SK-N-SH (cell line): ENCODE data around the gene MTX2. TPM values are rescaled to one million over a fixed set of nuclear protein-coding genes. Genes with fewer than 3 reads are reported as not detected.
A peak's percentile ranks its signal among the peaks of the same experiment; 100 is the strongest.

Experiments
- CTCF ChIA-PET: fragments of 300-600, 350-600 bp; formaldehyde crosslinking; extraction: SDS; loops from one replicate; lab custom pipeline; 2021; lab: Yijun Ruan, JAX
- POLR2A ChIA-PET: fragments of 350-600 bp; sonication (Branson Sonifier 250); formaldehyde crosslinking; extraction: SDS; loops from one replicate; lab custom pipeline; 2020; ENCODE audit warnings: antibody characterized with exemption, inconsistent platforms; lab: Yijun Ruan, JAX
- DNase-seq: peaks from one replicate; pipeline ENCODE4 v3.0.0; 2012
- H2AFZ ChIP-seq: fragments of 200-600 bp; sonication (generic); 2 replicates; pipeline ENCODE4 v1.8.1; 2016; ENCODE audit warnings: antibody characterized with exemption, mild to moderate bottlenecking, low read depth
- H3F3A ChIP-seq: fragments of 200-600 bp; sonication (generic); replicated peaks from 2 replicates; pipeline ENCODE3; 2016; ENCODE audit warnings: antibody characterized with exemption, mild to moderate bottlenecking; ENCODE audit not compliant: insufficient read depth
- H3K27ac ChIP-seq, 2 experiments: fragments of 200-500 bp in 1 of 2; fragments of 200-600 bp in 1 of 2; sonication (Bioruptor generic) in 1 of 2; sonication (generic), shearing (Covaris generic) in 1 of 2; 2 replicates each; pipeline versions ENCODE4 v1.5.1 to v1.6.1; 2014 to 2016; ENCODE audit warnings: low read depth in 2 of 2, inconsistent platforms in 1 of 2, low read length in 1 of 2, mild to moderate bottlenecking in 1 of 2, mixed read lengths in 1 of 2
- H3K27me3 ChIP-seq: fragments of 200-600 bp; sonication (generic), shearing (Covaris generic); 2 replicates; pipeline ENCODE4 v1.6.1; 2016; ENCODE audit warnings: mixed run types; ENCODE audit not compliant: insufficient read depth
- H3K36me3 ChIP-seq, 2 experiments: fragments of 200-500 bp in 1 of 2; fragments of 200-600 bp in 1 of 2; sonication (Bioruptor generic) in 1 of 2; sonication (generic) in 1 of 2; replicated peaks in 1 of 2; 2 replicates each; pipeline versions ENCODE3 to v1.5.1; 2014 to 2016; ENCODE audit warnings: low read length in 1 of 2, mild to moderate bottlenecking in 1 of 2; ENCODE audit not compliant: insufficient read depth in 2 of 2, control insufficient read depth in 1 of 2
- H3K4me1 ChIP-seq, 2 experiments: fragments of 200-500 bp in 1 of 2; fragments of 200-600 bp in 1 of 2; sonication (Bioruptor generic) in 1 of 2; sonication (generic), shearing (Covaris generic) in 1 of 2; 2 replicates each; pipeline versions ENCODE4 v1.5.1 to v1.6.1; 2014 to 2016; ENCODE audit warnings: low read depth in 1 of 2, low read length in 1 of 2, mixed run types in 1 of 2; ENCODE audit not compliant: insufficient read depth in 2 of 2, control insufficient read depth in 1 of 2
- H3K4me2 ChIP-seq: fragments of 200-600 bp; sonication (generic), shearing (Covaris generic); 2 replicates; pipeline ENCODE4 v1.6.1; 2017; ENCODE audit warnings: mixed run types
- H3K4me3 ChIP-seq, 2 experiments: fragments of 200-500 bp in 1 of 2; fragments of 200-600 bp in 1 of 2; sonication (Bioruptor generic) in 1 of 2; sonication (generic), shearing (Covaris generic) in 1 of 2; 2 replicates each; pipeline versions ENCODE4 v1.5.1 to v1.8.1; 2014 to 2016; ENCODE audit warnings: low read depth in 2 of 2, inconsistent platforms in 1 of 2, low read length in 1 of 2, mild to moderate bottlenecking in 1 of 2, mixed read lengths in 1 of 2, moderate library complexity in 1 of 2
- H3K79me2 ChIP-seq: fragments of 200-600 bp; sonication (generic); 2 replicates; pipeline ENCODE4 v1.8.1; 2017; ENCODE audit warnings: mild to moderate bottlenecking; ENCODE audit not compliant: insufficient read depth
- H3K9ac ChIP-seq: fragments of 200-600 bp; sonication (generic); 2 replicates; pipeline ENCODE4 v1.6.1; 2017; ENCODE audit warnings: mixed run types
- H3K9me2 ChIP-seq: fragments of 200-600 bp; sonication (generic); 2 replicates; pipeline ENCODE4 v1.6.1; 2017; ENCODE audit warnings: mixed run types
- H3K9me3 ChIP-seq: fragments of 200-600 bp; sonication (generic); 2 replicates; pipeline ENCODE4 v1.6.1; 2017; ENCODE audit warnings: mixed run types, mild to moderate bottlenecking, moderate library complexity
- H4K20me1 ChIP-seq: fragments of 200-600 bp; sonication (generic); 2 replicates; pipeline ENCODE4 v1.6.1; 2017; ENCODE audit warnings: mild to moderate bottlenecking, mixed run types; ENCODE audit not compliant: insufficient read depth
- FOSL2 ChIP-seq: IDR thresholded peaks from 2 replicates; pipeline ENCODE4 v1.4.0; 2012; ENCODE audit warnings: low read depth, mild to moderate bottlenecking, moderate library complexity, borderline replicate concordance
- FOXM1 ChIP-seq: IDR thresholded peaks from 2 replicates; pipeline ENCODE4 v1.4.0; 2012; ENCODE audit warnings: low read depth, mild to moderate bottlenecking
- GABPA ChIP-seq: IDR thresholded peaks from 2 replicates; pipeline ENCODE4 v1.4.0; 2012; ENCODE audit warnings: low read depth, mild to moderate bottlenecking
- IRF3 ChIP-seq: fragments of 150-350 bp; IDR thresholded peaks from 2 replicates; pipeline ENCODE4 v1.6.1; 2016; ENCODE audit warnings: mild to moderate bottlenecking, low read depth, low read length
- MAX ChIP-seq: IDR thresholded peaks from 2 replicates; pipeline ENCODE4 v1.4.0; 2012; ENCODE audit warnings: low read depth
- NFIC ChIP-seq: IDR thresholded peaks from 2 replicates; pipeline ENCODE4 v1.4.0; 2012; ENCODE audit warnings: borderline replicate concordance
- NRF1 ChIP-seq: IDR thresholded peaks from 2 replicates; pipeline ENCODE4 v1.6.1; 2012; ENCODE audit warnings: low read depth, mild to moderate bottlenecking, low read length
- PBX3 ChIP-seq: IDR thresholded peaks from 2 replicates; pipeline ENCODE4; 2012
- RAD21 ChIP-seq: IDR thresholded peaks from 2 replicates; pipeline ENCODE4 v1.6.1; 2012; ENCODE audit warnings: mild to moderate bottlenecking, low read length
- RCOR1 ChIP-seq: fragments of 150-350 bp; IDR thresholded peaks from 2 replicates; pipeline ENCODE4 v1.6.1; 2017; ENCODE audit warnings: antibody characterized with exemption, low read length
- REST ChIP-seq: IDR thresholded peaks from 2 replicates; pipeline ENCODE4 v1.6.1; 2012; ENCODE audit warnings: mild to moderate bottlenecking, low read depth, low read length, moderate library complexity
- RXRA ChIP-seq: IDR thresholded peaks from 2 replicates; pipeline ENCODE4 v1.4.0; 2012; ENCODE audit warnings: low read depth, mild to moderate bottlenecking, borderline replicate concordance
- SIN3A ChIP-seq: IDR thresholded peaks from 2 replicates; pipeline ENCODE4 v1.6.1; 2012; ENCODE audit warnings: low read depth, mild to moderate bottlenecking, low read length, moderate library complexity, borderline replicate concordance
- SMC3 ChIP-seq: IDR thresholded peaks from 2 replicates; pipeline ENCODE4 v1.6.1; 2012; ENCODE audit warnings: low read depth, low read length, improper control_type of control experiment
- TAF1 ChIP-seq: IDR thresholded peaks from 2 replicates; pipeline ENCODE4 v1.6.1; 2012; ENCODE audit warnings: low read depth, mild to moderate bottlenecking, low read length, moderate library complexity, borderline replicate concordance
- USF1 ChIP-seq: IDR thresholded peaks from 2 replicates; pipeline ENCODE4 v1.4.0; 2012; ENCODE audit warnings: low read depth, borderline replicate concordance
- WGBS: methylation state at CpG from one replicate; pipeline ENCODE4 v1.1.6; 2017; ENCODE audit warnings: low lambda C conversion rate; 5-methylcytosine and 5-hydroxymethylcytosine counted together
- polyA plus RNA-seq, 3 experiments: library from polyadenylated mRNA; depleted of rRNA; stranded (reverse); fragments of >200 nt; gene quantifications; 2 replicates each; pipeline ENCODE4 v1.2.3, GENCODE V29; 2012

MTX2 gene
- polyA plus RNA-seq, 1 of the 3 experiments (the other 2 are of a cell fraction) = 44.4 TPM

- H3K4me2 ChIP-seq = no peak overlapping the region
- CTCF ChIA-PET = interaction anchor here (1.0 kb wide), 1 partner anchor 10 kb away, joined by 7 read pairs; no protein-coding TSS in a partner anchor
- POLR2A ChIA-PET = no interaction called here
- H3K4me3 ChIP-seq = no peak overlapping the region
- H3K79me2 ChIP-seq = no peaks in the 10 kb centered on the region
- H3K27ac ChIP-seq = no peak overlapping the region
- no peaks in the 10 kb centered on the region for H3K4me1 ChIP-seq
- H3K9me2 ChIP-seq = no peaks in the 10 kb centered on the region
- no peak overlapping the region for H3K9ac ChIP-seq
- H3K9me3 ChIP-seq = no peaks in the 10 kb centered on the region
- no peaks in the 10 kb centered on the region for H3F3A ChIP-seq
- H3K36me3 ChIP-seq = no peaks in the 10 kb centered on the region
- H2AFZ ChIP-seq = no peak overlapping the region
- H3K27me3 ChIP-seq = no peaks in the 10 kb centered on the region; the same call in 1 of the 2 replicates
- TF ChIP-seq FOSL2 (no peak), USF1 (no peak), FOXM1 (no peak), IRF3 (no peak), SMC3 (no peak), GABPA (no peak)
- 29% methylated on average over 2 of the region's 2 CpGs for WGBS
- no peaks in the 10 kb centered on the region for H4K20me1 ChIP-seq
- DNase-seq = no peak
Measured at GRCh38 chr2:176227874-176228273, 41.4 kb upstream of the MTX2 start.

- H3K9me3 ChIP-seq = no peaks in the 10 kb centered on the region
- 0 out of 2 replicates have a peak overlapping the region, but pooled peaks have one; percentile 22 for H2AFZ ChIP-seq
- TF ChIP-seq IRF3 (no peak), RAD21 (no peak), RXRA (no peak), TAF1 (no peak), NRF1 (no peak), RCOR1 (no peak), SIN3A (no peak), FOXM1 (no peak), PBX3 (no peak), MAX (no peak), NFIC (no peak), REST (no peak)
- no peak overlapping the region for H3K4me2 ChIP-seq
- ChIA-PET CTCF (interaction anchor here (1.6 to 1.7 kb wide), 2 partner anchors 13 to 19 kb away, joined by 3 to 4 read pairs; no protein-coding TSS in a partner anchor), POLR2A (interaction anchor here (0.8 kb wide), 1 partner anchor 10 kb away, joined by 3 read pairs; no protein-coding TSS in a partner anchor)
- H3K4me1 ChIP-seq = no peaks in the 10 kb centered on the region; a peak in 1 of 4 replicates
- H3K79me2 ChIP-seq = no peaks in the 10 kb centered on the region
- no peaks in the 10 kb centered on the region for H3K36me3 ChIP-seq
- H3K27me3 ChIP-seq = no peaks in the 10 kb centered on the region
- no peak for DNase-seq
- peaks cover 3% of the 10 kb centered on the region for H3F3A ChIP-seq
- no peak overlapping the region for H3K9ac ChIP-seq
- WGBS = 47% methylated on average over 2 of the region's 2 CpGs
- H3K4me3 ChIP-seq = no peak overlapping the region
- H3K27ac ChIP-seq = no peak overlapping the region
- H3K9me2 ChIP-seq = no peaks in the 10 kb centered on the region
- no peaks in the 10 kb centered on the region for H4K20me1 ChIP-seq
Measured at GRCh38 chr2:176234156-176234555, 35.1 kb upstream of the MTX2 start.
